Fibroblast of lung (primary cell): Measurements from ENCODE around the gene OXCT1.

Experiments
- EZH2 ChIP-seq: IDR thresholded peaks from 2 replicates; pipeline ENCODE4 v1.5.1; 2012; ENCODE audit warnings: low read length, control low read depth, mild to moderate bottlenecking; ENCODE audit errors: missing control alignments
- TF ChIP-seq, protein P1 (sequence below), 2 donors: IDR thresholded peaks in 1 of 2; conservative IDR thresholded peaks in 1 of 2; 1 replicate in 1 of 2; 2 replicates in 1 of 2; pipeline ENCODE4 v1.5.1; 2011 to 2012; ENCODE audit warnings: low read length in 2 of 2, control low read depth in 1 of 2, inconsistent platforms in 1 of 2, low read depth in 1 of 2, mild to moderate bottlenecking in 1 of 2

DNA sequence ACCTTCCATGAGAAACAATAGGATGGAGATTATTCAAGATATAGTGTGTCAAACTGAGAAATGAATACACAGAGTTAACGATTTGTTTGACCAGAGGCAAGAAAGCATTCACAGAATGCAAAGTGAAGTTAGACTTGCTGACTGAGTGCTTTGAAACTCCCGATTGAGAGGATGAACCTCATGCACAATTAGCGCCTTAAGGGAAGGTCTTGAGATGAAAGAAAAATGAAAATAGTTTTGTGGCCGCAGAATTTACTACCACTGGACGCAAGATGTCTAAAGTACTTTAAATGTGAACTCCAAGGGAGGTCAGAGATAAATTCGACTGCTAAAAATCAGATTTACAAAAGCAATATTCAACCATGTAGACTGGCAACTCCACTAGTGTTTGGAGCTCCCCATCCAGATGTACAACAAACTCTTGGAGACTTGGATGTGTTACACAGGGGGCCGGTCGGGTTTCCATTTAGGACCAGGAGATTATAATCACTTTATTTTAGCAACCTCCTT, 33.2 kb upstream of the OXCT1 start:
- TF ChIP-seq, protein P1, sequence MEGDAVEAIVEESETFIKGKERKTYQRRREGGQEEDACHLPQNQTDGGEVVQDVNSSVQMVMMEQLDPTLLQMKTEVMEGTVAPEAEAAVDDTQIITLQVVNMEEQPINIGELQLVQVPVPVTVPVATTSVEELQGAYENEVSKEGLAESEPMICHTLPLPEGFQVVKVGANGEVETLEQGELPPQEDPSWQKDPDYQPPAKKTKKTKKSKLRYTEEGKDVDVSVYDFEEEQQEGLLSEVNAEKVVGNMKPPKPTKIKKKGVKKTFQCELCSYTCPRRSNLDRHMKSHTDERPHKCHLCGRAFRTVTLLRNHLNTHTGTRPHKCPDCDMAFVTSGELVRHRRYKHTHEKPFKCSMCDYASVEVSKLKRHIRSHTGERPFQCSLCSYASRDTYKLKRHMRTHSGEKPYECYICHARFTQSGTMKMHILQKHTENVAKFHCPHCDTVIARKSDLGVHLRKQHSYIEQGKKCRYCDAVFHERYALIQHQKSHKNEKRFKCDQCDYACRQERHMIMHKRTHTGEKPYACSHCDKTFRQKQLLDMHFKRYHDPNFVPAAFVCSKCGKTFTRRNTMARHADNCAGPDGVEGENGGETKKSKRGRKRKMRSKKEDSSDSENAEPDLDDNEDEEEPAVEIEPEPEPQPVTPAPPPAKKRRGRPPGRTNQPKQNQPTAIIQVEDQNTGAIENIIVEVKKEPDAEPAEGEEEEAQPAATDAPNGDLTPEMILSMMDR (conservative IDR thresholded peaks at IDR 0.05 in 1 of 2, IDR thresholded peaks at IDR 0.05 in 1 of 2; ENCODE audit: low read depth in 1 of 2, low read length in 2 of 2), result no peak
- no peak for TF ChIP-seq EZH2
